NCI-H2227 treated with DMSO at 0.1 percent for 48 hours (cell line): ENCODE data around the gene STXBP2.

Experiments used
- DNase-seq: peaks from one replicate; lab custom pipeline; 2025; lab: John Stamatoyannopoulos, UW

Gene STXBP2

GRCh38 chr19:7650148-7650547 lies 13.2 kb downstream of the STXBP2 start:
- no peak for DNase-seq

GRCh38 chr19:7652061-7652641 lies 15.2 kb downstream of the STXBP2 start:
- DNase-seq, result peak; percentile 46

GRCh38 chr19:7654401-7654800 lies 17.5 kb downstream of the STXBP2 start:
- DNase-seq, result no peak

- DNase-seq, result no peak
Measured at GRCh38 chr19:7655581-7655980, 18.7 kb downstream of the STXBP2 start.

- no peak for DNase-seq
Measured at GRCh38 chr19:7657131-7657751, 20.3 kb downstream of the STXBP2 start.

GRCh38 chr19:7658219-7658686 lies 21.3 kb downstream of the STXBP2 start:
- peak; percentile 44 for DNase-seq

GRCh38 chr19:7661744-7662538 lies 25.0 kb downstream of the STXBP2 start:
- no peak for DNase-seq

- DNase-seq, result no peak
Measured at GRCh38 chr19:7662657-7663056, 25.7 kb downstream of the STXBP2 start.

GRCh38 chr19:7663706-7664105 lies 26.8 kb downstream of the STXBP2 start:
- DNase-seq, result no peak

GRCh38 chr19:7665076-7665475 lies 28.2 kb downstream of the STXBP2 start:
- DNase-seq, result no peak

GRCh38 chr19:7668842-7669241 lies 31.9 kb downstream of the STXBP2 start, which contains the start of gene RETN:
Gene RETN (plus strand): TSS chr19:7669049. CDS start chr19:7669327, 278 bp downstream.
- DNase-seq, result no peak

- no peak for DNase-seq
Measured at GRCh38 chr19:7669641-7670040, 32.7 kb downstream of the STXBP2 start.

- DNase-seq, result no peak
Measured at GRCh38 chr19:7670150-7670783, 33.4 kb downstream of the STXBP2 start.

- DNase-seq, result no peak
Measured at GRCh38 chr19:7670790-7671189, 33.9 kb downstream of the STXBP2 start.

- DNase-seq, result no peak
Measured at GRCh38 chr19:7672522-7672921, 35.6 kb downstream of the STXBP2 start.

GRCh38 chr19:7674010-7675005 lies 37.4 kb downstream of the STXBP2 start:
- no peak for DNase-seq

GRCh38 chr19:7676376-7676775 lies 39.5 kb downstream of the STXBP2 start:
- no peak for DNase-seq

GRCh38 chr19:7676854-7677253 lies 39.9 kb downstream of the STXBP2 start, which contains the start of gene MCEMP1:
Gene MCEMP1 (plus strand): TSS chr19:7677090. CDS start chr19:7677121, 31 bp downstream.
- DNase-seq, result no peak

GRCh38 chr19:7677669-7678311 lies 40.9 kb downstream of the STXBP2 start:
- no peak for DNase-seq

GRCh38 chr19:7678971-7679751 lies 42.3 kb downstream of the STXBP2 start:
- no peak for DNase-seq
